ENCODE measurements around the gene CSF3R.

CSF3R gene

GRCh38 chr1:36463463-36463802 lies 19.3 kb downstream of the CSF3R start:
- no peak for DNase-seq (ENCODE audit: extremely low read depth in 1 of 2, low read depth in 1 of 2)

- peak; percentile 18 to 64 for DNase-seq (ENCODE audit: extremely low read depth in 1 of 2, low read depth in 1 of 2)
These were observed 23.8 kb downstream of the CSF3R start for GRCh38 chr1:36458910-36459309.

GRCh38 chr1:36457691-36458090 lies 25.0 kb downstream of the CSF3R start:
- DNase-seq (ENCODE audit: extremely low read depth in 1 of 2, low read depth in 1 of 2), result no peak

- DNase-seq (ENCODE audit: extremely low read depth in 1 of 2, low read depth in 1 of 2), result no peak
These were observed 26.3 kb downstream of the CSF3R start for GRCh38 chr1:36456391-36456928.

- DNase-seq (ENCODE audit: extremely low read depth in 1 of 2, low read depth in 1 of 2), result no peak
These were observed 27.3 kb downstream of the CSF3R start for GRCh38 chr1:36455386-36455785.

GRCh38 chr1:36453600-36454388 lies 28.9 kb downstream of the CSF3R start:
- DNase-seq (ENCODE audit: extremely low read depth in 1 of 2, low read depth in 1 of 2), result no peak

GRCh38 chr1:36453051-36453450 lies 29.7 kb downstream of the CSF3R start:
- no peak for DNase-seq (ENCODE audit: extremely low read depth in 1 of 2, low read depth in 1 of 2)

GRCh38 chr1:36450919-36451305 lies 31.8 kb downstream of the CSF3R start:
- no peak for DNase-seq (ENCODE audit: extremely low read depth in 1 of 2, low read depth in 1 of 2)

GRCh38 chr1:36450270-36450918 lies 32.3 kb downstream of the CSF3R start, which contains the start of gene OSCP1:
OSCP1 (minus strand) TSS chr1:36450451; CDS start chr1:36450369, 82 bp downstream.
- peak; percentile 69 to 83 for DNase-seq (ENCODE audit: extremely low read depth in 1 of 2, low read depth in 1 of 2)

- no peak for DNase-seq (ENCODE audit: extremely low read depth in 1 of 2, low read depth in 1 of 2)
These were observed 34.1 kb downstream of the CSF3R start for GRCh38 chr1:36448530-36449056.

- DNase-seq (ENCODE audit: extremely low read depth in 1 of 2, low read depth in 1 of 2), result no peak
These were observed 35.3 kb downstream of the CSF3R start for GRCh38 chr1:36447450-36447849.

- no peak for DNase-seq (ENCODE audit: extremely low read depth in 1 of 2, low read depth in 1 of 2)
These were observed 36.0 kb downstream of the CSF3R start for GRCh38 chr1:36446746-36447145.

- DNase-seq (ENCODE audit: extremely low read depth in 1 of 2, low read depth in 1 of 2), result no peak
These were observed 36.4 kb downstream of the CSF3R start for GRCh38 chr1:36446271-36446670.

- no peak for DNase-seq (ENCODE audit: extremely low read depth in 1 of 2, low read depth in 1 of 2)
These were observed 39.4 kb downstream of the CSF3R start for GRCh38 chr1:36443297-36443696.

GRCh38 chr1:36442337-36442736 lies 40.4 kb downstream of the CSF3R start:
- no peak for DNase-seq (ENCODE audit: extremely low read depth in 1 of 2, low read depth in 1 of 2)

- no peak for DNase-seq (ENCODE audit: extremely low read depth in 1 of 2, low read depth in 1 of 2)
These were observed 42.1 kb downstream of the CSF3R start for GRCh38 chr1:36440646-36441045.

- no peak for DNase-seq (ENCODE audit: extremely low read depth in 1 of 2, low read depth in 1 of 2)
These were observed 42.7 kb downstream of the CSF3R start for GRCh38 chr1:36440044-36440443.

GRCh38 chr1:36438715-36439114 lies 44.0 kb downstream of the CSF3R start:
- DNase-seq (ENCODE audit: extremely low read depth in 1 of 2, low read depth in 1 of 2), result no peak

GRCh38 chr1:36436821-36437220 lies 45.9 kb downstream of the CSF3R start:
- no peak for DNase-seq (ENCODE audit: extremely low read depth in 1 of 2, low read depth in 1 of 2)

- no peak for DNase-seq (ENCODE audit: extremely low read depth in 1 of 2, low read depth in 1 of 2)
These were observed 49.6 kb downstream of the CSF3R start for GRCh38 chr1:36433102-36433501.

GRCh38 chr1:36432616-36433015 lies 50.1 kb downstream of the CSF3R start:
- DNase-seq (ENCODE audit: extremely low read depth in 1 of 2, low read depth in 1 of 2), result no peak

GRCh38 chr1:36425791-36426190 lies 56.9 kb downstream of the CSF3R start:
- DNase-seq (ENCODE audit: extremely low read depth in 1 of 2, low read depth in 1 of 2), result no peak
